GM19099 (cell line): ENCODE measurements around the gene RAMP2.

ENCODE experiments used
- POLR2A ChIP-seq: IDR thresholded peaks from 3 replicates; pipeline ENCODE4 v1.6.1; 2011; ENCODE audit warnings: low read depth; ENCODE audit not compliant: insufficient read length; ENCODE audit errors: extremely low read depth

RAMP2 gene

GRCh38 chr17:42759982-42760651 lies 910 bp upstream of the RAMP2 start:
- no peak for TF ChIP-seq POLR2A

- no peak for TF ChIP-seq POLR2A
These were observed 611 bp downstream of the RAMP2 start for GRCh38 chr17:42761638-42762037.

- no peak for TF ChIP-seq POLR2A
These were observed 5.1 kb downstream of the RAMP2 start for GRCh38 chr17:42766124-42766523.

DNA sequence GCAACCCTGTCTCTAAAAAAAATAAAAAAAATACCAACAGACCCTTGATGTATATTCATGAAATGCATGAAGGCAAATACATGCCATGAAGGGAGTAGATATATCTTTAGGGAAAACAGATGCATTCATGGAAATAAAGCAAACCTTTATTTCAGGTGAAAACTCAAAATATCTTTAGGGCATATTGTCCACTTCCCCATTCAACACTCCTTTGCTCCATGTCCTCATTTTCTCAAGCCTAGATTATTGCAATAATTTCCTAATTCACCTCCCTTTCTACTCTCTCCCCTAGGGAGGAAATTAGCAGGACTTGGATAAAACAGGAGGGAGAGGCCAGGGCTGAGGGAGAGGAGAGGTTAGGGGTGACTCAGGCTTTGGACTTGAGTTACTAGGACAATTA lies 6.5 kb downstream of the RAMP2 start:
- no peak for TF ChIP-seq POLR2A

DNA sequence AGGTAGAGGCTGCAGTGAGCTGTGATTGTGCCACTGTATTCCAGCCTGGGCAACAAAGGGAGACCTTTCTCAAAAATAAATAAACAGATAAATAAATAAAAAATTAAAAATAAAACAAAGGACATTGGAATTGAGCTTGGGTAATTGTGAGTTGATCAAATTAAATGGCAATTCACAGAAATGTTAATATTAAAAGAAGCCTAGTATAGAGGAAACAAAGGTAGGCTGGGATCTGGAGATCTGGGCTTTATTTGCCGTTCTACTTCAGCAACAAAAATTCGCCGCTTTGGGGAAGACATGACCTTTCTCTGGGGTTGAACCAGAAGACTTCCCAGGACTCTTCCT lies 11.9 kb downstream of the RAMP2 start:
- no peak for TF ChIP-seq POLR2A

GRCh38 chr17:42773290-42774035 lies 12.4 kb downstream of the RAMP2 start, which contains the start of gene VPS25:
TSS of gene VPS25 (plus strand) at chr17:42773449. CDS start at chr17:42773476, 27 bp downstream.
- TF ChIP-seq POLR2A, result peak; percentile 97

DNA sequence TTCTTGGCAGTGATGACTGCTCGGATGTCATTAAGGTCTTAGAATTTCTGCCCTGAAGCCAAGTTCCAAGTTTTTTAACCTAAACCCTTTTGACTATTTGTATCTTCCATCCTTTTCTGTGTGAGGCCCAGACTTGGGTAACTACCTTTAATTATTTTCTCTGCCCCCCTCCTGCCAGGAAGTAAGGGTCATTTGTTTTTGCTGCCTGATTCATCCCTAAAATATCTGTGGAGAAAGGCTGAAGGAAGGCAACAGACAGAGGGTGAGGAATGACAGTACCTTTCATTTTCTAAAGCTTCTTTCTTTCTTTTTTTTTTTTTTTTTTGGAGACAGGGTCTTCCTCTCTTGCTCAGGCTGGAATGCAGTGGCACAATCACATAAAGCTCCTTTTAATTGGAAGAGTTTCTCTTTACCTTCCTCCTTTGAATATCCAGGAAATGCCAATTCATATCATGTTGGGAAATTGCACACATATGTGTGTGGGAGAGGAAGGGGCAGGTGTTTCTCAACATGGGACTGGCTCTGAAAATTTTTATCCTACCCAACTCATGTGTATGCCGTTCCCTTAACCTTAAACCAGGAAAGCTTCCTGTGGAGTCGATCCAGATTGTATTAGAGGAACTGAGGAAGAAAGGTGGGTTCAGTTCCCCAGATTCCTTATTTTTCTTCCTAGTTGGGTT lies 13.2 kb downstream of the RAMP2 start:
- no peak for TF ChIP-seq POLR2A

GRCh38 chr17:42775534-42776098 lies 14.6 kb downstream of the RAMP2 start:
- TF ChIP-seq POLR2A, result no peak

DNA sequence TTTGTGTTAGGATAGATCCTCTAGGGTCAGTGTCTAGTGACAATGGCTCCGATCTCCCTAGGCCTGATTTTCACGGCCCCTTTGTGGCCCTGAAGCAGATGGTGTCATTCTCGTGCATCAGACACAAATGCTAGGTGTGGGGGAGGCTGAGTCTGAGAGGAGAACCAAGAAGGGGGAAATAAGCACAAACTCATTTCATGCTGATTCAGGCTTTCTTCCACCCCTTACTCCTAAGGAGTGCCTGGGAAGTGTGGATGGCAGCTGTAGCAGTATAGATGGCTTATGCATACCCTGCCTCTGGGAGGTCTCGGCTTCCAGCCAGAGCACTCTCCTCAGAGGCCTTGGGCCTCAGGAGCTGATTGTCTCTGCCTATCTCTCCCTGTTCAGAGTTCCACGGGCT lies 17.5 kb downstream of the RAMP2 start:
- TF ChIP-seq POLR2A, result no peak

- no peak for TF ChIP-seq POLR2A
These were observed 18.4 kb downstream of the RAMP2 start for GRCh38 chr17:42779304-42779935.

GRCh38 chr17:42779936-42780850 lies 19.2 kb downstream of the RAMP2 start, which contains the start of gene WNK4:
TSS of gene WNK4 (plus strand) at chr17:42780610. CDS start at chr17:42780699, 89 bp downstream.
- TF ChIP-seq POLR2A, result peak; percentile 12

GRCh38 chr17:42780851-42781638 lies 20.0 kb downstream of the RAMP2 start:
- TF ChIP-seq POLR2A, result no peak

GRCh38 chr17:42781639-42782165 lies 20.7 kb downstream of the RAMP2 start:
- no peak for TF ChIP-seq POLR2A
